CD14-positive monocyte (primary cell): ENCODE measurements around the gene DNAJB8. TPM values are rescaled to one million over a fixed set of nuclear protein-coding genes. Genes with fewer than 3 reads are reported as not detected.

Experiments used
- DNase-seq, 3 donors: peaks; one replicate each; pipeline ENCODE4 v3.0.0-alpha.2; 2011 to 2022
- H2AFZ ChIP-seq: 2 replicates; pipeline ENCODE4 v1.6.0; 2012; ENCODE audit warnings: mild to moderate bottlenecking, low read depth, low read length, inconsistent platforms; ENCODE audit not compliant: insufficient read depth, poor library complexity, severe bottlenecking
- H3K27ac ChIP-seq, 2 donors: 1 replicate in 1 of 2; 2 replicates in 1 of 2; pipeline ENCODE4 v1.5.1; 2012 to 2013; ENCODE audit warnings: low read length in 2 of 2, control low read depth in 1 of 2, inconsistent platforms in 1 of 2, low read depth in 1 of 2, mild to moderate bottlenecking in 1 of 2
- H3K27me3 ChIP-seq, 2 donors: one replicate each; pipeline versions ENCODE4 v1.6.0 to v1.6.1; 2011 to 2013; ENCODE audit warnings: low read length in 2 of 2; ENCODE audit not compliant: control insufficient read depth in 2 of 2, insufficient read depth in 2 of 2
- H3K36me3 ChIP-seq, 2 donors: replicated peaks in 1 of 2; 1 replicate in 1 of 2; 2 replicates in 1 of 2; pipeline versions ENCODE4 v1.5.1 to v1.6.1; 2012 to 2013; ENCODE audit warnings: low read length in 2 of 2, control low read depth in 1 of 2, inconsistent platforms in 1 of 2, mild to moderate bottlenecking in 1 of 2; ENCODE audit not compliant: insufficient read depth in 2 of 2, control insufficient read depth in 1 of 2
- H3K4me1 ChIP-seq, 2 donors: 1 replicate in 1 of 2; 2 replicates in 1 of 2; pipeline versions ENCODE4 v1.5.1 to v1.6.1; 2012 to 2013; ENCODE audit warnings: low read length in 2 of 2, control low read depth in 1 of 2, inconsistent platforms in 1 of 2, mild to moderate bottlenecking in 1 of 2, moderate library complexity in 1 of 2; ENCODE audit not compliant: insufficient read depth in 2 of 2, control insufficient read depth in 1 of 2
- H3K4me2 ChIP-seq: replicated peaks from 2 replicates; pipeline ENCODE3; 2012; ENCODE audit warnings: low read length, moderate library complexity, mild to moderate bottlenecking; ENCODE audit not compliant: poor library complexity, severe bottlenecking; ENCODE audit errors: extremely low read depth
- H3K4me3 ChIP-seq, 3 experiments: fragments of 200-600 bp in 1 of 3; sonication (generic) in 1 of 3; replicated peaks in 1 of 3; 1 replicate in 2 of 3; 2 replicates in 1 of 3; pipeline ENCODE4 v1.5.1; 2011 to 2013; ENCODE audit warnings: low read length in 3 of 3, mild to moderate bottlenecking in 3 of 3, control low read depth in 2 of 3, low read depth in 2 of 3, inconsistent platforms in 1 of 3, moderate library complexity in 1 of 3
- H3K79me2 ChIP-seq: 2 replicates; pipeline ENCODE4 v1.6.0; 2012; ENCODE audit warnings: mild to moderate bottlenecking, control low read depth, inconsistent platforms, low read length, moderate library complexity; ENCODE audit not compliant: insufficient read depth
- H3K9ac ChIP-seq: 2 replicates; pipeline ENCODE4 v1.6.0; 2017; ENCODE audit warnings: low read length, mild to moderate bottlenecking; ENCODE audit not compliant: insufficient read depth, poor library complexity, severe bottlenecking
- H3K9me3 ChIP-seq, 2 donors: replicated peaks in 1 of 2; 1 replicate in 1 of 2; 2 replicates in 1 of 2; pipeline versions ENCODE4 v1.5.1 to v1.6.1; 2012 to 2013; ENCODE audit warnings: low read length in 2 of 2, control low read depth in 1 of 2; ENCODE audit not compliant: control insufficient read depth in 1 of 2, insufficient read depth in 1 of 2
- H4K20me1 ChIP-seq: 2 replicates; pipeline ENCODE4 v1.6.0; 2012; ENCODE audit warnings: mild to moderate bottlenecking, low read length, control low read depth, moderate library complexity; ENCODE audit not compliant: insufficient read depth
- H3K27ac Mint-ChIP-seq, 7 donors: one replicate each; pipeline ENCODE4 v1.8.0; 2020; ENCODE audit warnings: mild to moderate bottlenecking in 7 of 7, mixed read lengths in 7 of 7, moderate library complexity in 6 of 7, inconsistent platforms in 2 of 7
- H3K27me3 Mint-ChIP-seq, 3 donors: one replicate each; pipeline ENCODE4 v1.8.0; 2021 to 2022; ENCODE audit warnings: low read depth in 3 of 3, mild to moderate bottlenecking in 3 of 3, mixed read lengths in 3 of 3, moderate library complexity in 3 of 3, inconsistent platforms in 1 of 3
- H3K36me3 Mint-ChIP-seq, 2 donors: one replicate each; pipeline ENCODE4 v1.8.0; 2020; ENCODE audit warnings: mixed read lengths in 2 of 2, inconsistent platforms in 1 of 2, mild to moderate bottlenecking in 1 of 2
- H3K4me1 Mint-ChIP-seq: one replicate; pipeline ENCODE4 v1.8.0; 2020; ENCODE audit warnings: mild to moderate bottlenecking, mixed read lengths
- H3K4me3 Mint-ChIP-seq, 2 donors: one replicate each; pipeline ENCODE4 v1.8.0; 2020; ENCODE audit warnings: mild to moderate bottlenecking in 2 of 2, mixed read lengths in 2 of 2, moderate library complexity in 1 of 2
- H3K9me3 Mint-ChIP-seq, 7 donors: one replicate each; pipeline ENCODE4 v1.8.0; 2020 to 2022; ENCODE audit warnings: mixed read lengths in 7 of 7, mild to moderate bottlenecking in 6 of 7, moderate library complexity in 6 of 7, inconsistent platforms in 2 of 7
- CTCF ChIP-seq: fragments of 200-600 bp; IDR thresholded peaks from one replicate; pipeline ENCODE4 v1.8.0; 2022; ENCODE audit warnings: antibody characterized with exemption, mild to moderate bottlenecking
- WGBS: methylation state at CpG from one replicate; pipeline ENCODE4 v1.1.5; 2013; ENCODE audit warnings: missing lambda C conversion rate; ENCODE audit not compliant: insufficient coverage; 5-methylcytosine and 5-hydroxymethylcytosine counted together
- intact Hi-C, 2 donors: fragments of 100-400 bp; cut with micrococcal nuclease; formaldehyde crosslinking; loops; one replicate each; pipeline versions ENCODE4 v1.15.0 to v1.15.1; 2023
- polyA plus RNA-seq, 3 donors: library from polyadenylated mRNA; depleted of rRNA in 1 of 3; unstranded in 2 of 3; stranded (reverse) in 1 of 3; fragments of 300-500 nt in 2 of 3; fragments of >200 nt in 1 of 3; fragmentation: Illumina TruSeq in 2 of 3; gene quantifications; 1 replicate in 2 of 3; 2 replicates in 1 of 3; pipeline ENCODE4 v1.2.3, GENCODE V29; 2012 to 2021

DNAJB8 gene
- polyA plus RNA-seq, 3 donors: not detected

GRCh38 chr3:128436214-128436613 is 30.5 kb downstream of the DNAJB8 start:
- intact Hi-C loops: no loop called here
- H3K36me3 ChIP-seq: no peaks in the 10 kb centered on the region
- Mint-ChIP-seq H3K9me3 (peaks cover 0 to 7% (median 3%) of the 10 kb centered on the region in 7 donors), H3K27me3 (peaks cover 32 to 58% (median 40%) of the 10 kb centered on the region in 3 donors), H3K27ac (no peak overlapping the region), H3K36me3 (no peaks in the 10 kb centered on the region), H3K4me1 (peaks cover 6% of the 10 kb centered on the region), H3K4me3 (peak overlapping the region in 1 of 2 donors; percentile 31)
- no peak overlapping the region for H3K27ac ChIP-seq
- peaks cover 0 to 8% of the 10 kb centered on the region in 2 donors for H3K4me1 ChIP-seq
- no peak for DNase-seq
- H2AFZ ChIP-seq: no peak overlapping the region
- peaks cover 0 to 5% of the 10 kb centered on the region in 2 donors for H3K9me3 ChIP-seq
- TF ChIP-seq CTCF: no peak
- H3K27me3 ChIP-seq: peaks cover 17 to 42% of the 10 kb centered on the region in 2 donors
- no peaks in the 10 kb centered on the region for H3K79me2 ChIP-seq
- no peak overlapping the region for H3K9ac ChIP-seq
- no peak overlapping the region for H3K4me3 ChIP-seq
- H3K4me2 ChIP-seq: no peak overlapping the region
- 90% methylated on average over 2 of the region's 3 CpGs for WGBS
- no peaks in the 10 kb centered on the region for H4K20me1 ChIP-seq

GRCh38 chr3:128435561-128435960 is 31.1 kb downstream of the DNAJB8 start:
- peaks cover 39 to 64% (median 45%) of the 10 kb centered on the region in 3 donors for H3K27me3 Mint-ChIP-seq
- peak overlapping the region in 2 of 7 donors; percentile 16 for H3K27ac Mint-ChIP-seq
- Histone ChIP-seq H4K20me1 (no peaks in the 10 kb centered on the region), H3K4me3 (no peak overlapping the region), H3K4me1 (peaks cover 0 to 8% of the 10 kb centered on the region in 2 donors), H3K4me2 (no peak overlapping the region), H3K79me2 (no peaks in the 10 kb centered on the region), H2AFZ (no peak overlapping the region), H3K36me3 (no peaks in the 10 kb centered on the region), H3K27ac (no peak overlapping the region), H3K9me3 (peaks cover 0 to 5% of the 10 kb centered on the region in 2 donors), H3K27me3 (peaks cover 17 to 48% of the 10 kb centered on the region in 2 donors), H3K9ac (no peak overlapping the region)
- TF ChIP-seq CTCF: no peak
- H3K4me3 Mint-ChIP-seq: no peak overlapping the region
- intact Hi-C loops: no loop called here
- H3K9me3 Mint-ChIP-seq: peaks cover 0 to 7% (median 3%) of the 10 kb centered on the region in 7 donors
- no peaks in the 10 kb centered on the region for H3K36me3 Mint-ChIP-seq
- 92% methylated on average over 1 of the region's 5 CpGs for WGBS
- peaks cover 6% of the 10 kb centered on the region for H3K4me1 Mint-ChIP-seq
- no peak for DNase-seq
